ENCODE data around the gene DGLUCY.

- TF ChIP-seq ZNF101 (CRISPR knock-in tag; IDR thresholded peaks at IDR 0.05; ENCODE audit: borderline replicate concordance, low read depth): no peak
- no peak for TF ChIP-seq ZBTB38 (CRISPR knock-in tag; IDR thresholded peaks at IDR 0.05)
- no peak for TF ChIP-seq SP4 (CRISPR knock-in tag; IDR thresholded peaks at IDR 0.05)
These were observed 156.3 kb downstream of the DGLUCY start for GRCh38 chr14:91270188-91270587.

Measured in HepG2 (cell line).